ENCODE results near the gene CHRDL2.
A peak's percentile ranks its signal among the peaks of the same experiment; 100 is the strongest.

CHRDL2 gene

DNA sequence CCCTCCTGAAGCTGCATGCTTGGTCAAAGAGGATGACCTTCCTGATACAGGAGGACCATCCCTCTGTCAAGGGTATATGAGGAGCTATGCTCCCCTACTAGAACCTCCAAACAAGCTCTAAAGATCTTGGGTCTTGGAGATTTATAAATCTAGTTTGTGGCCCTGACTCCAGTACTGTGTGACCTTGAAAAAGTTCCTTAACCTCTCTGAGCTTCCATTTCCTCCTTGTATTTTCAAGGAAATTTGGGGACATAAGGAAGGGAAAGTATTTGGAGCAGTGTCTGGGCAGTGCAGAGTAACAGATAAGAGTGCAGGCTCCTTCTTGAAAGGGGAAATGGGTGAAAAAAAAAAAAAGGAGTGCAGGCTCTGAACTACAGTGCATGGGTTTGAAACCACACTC is 45.9 kb downstream of the CHRDL2 start:
- no peak for DNase-seq (ENCODE audit: low read depth)

- DNase-seq (ENCODE audit: low read depth), result no peak
These were observed 46.6 kb downstream of the CHRDL2 start for GRCh38 chr11:74684661-74685060.

GRCh38 chr11:74683941-74684481 is 47.2 kb downstream of the CHRDL2 start:
- DNase-seq (ENCODE audit: low read depth), result no peak

- no peak for DNase-seq (ENCODE audit: low read depth)
These were observed 47.9 kb downstream of the CHRDL2 start for GRCh38 chr11:74683279-74683871.

- no peak for DNase-seq (ENCODE audit: low read depth)
These were observed 48.4 kb downstream of the CHRDL2 start for GRCh38 chr11:74682731-74683278.

- no peak for DNase-seq (ENCODE audit: low read depth)
These were observed 49.3 kb downstream of the CHRDL2 start for GRCh38 chr11:74681686-74682651.

GRCh38 chr11:74680703-74681531 is 50.3 kb downstream of the CHRDL2 start:
- DNase-seq (ENCODE audit: low read depth), result no peak

DNA sequence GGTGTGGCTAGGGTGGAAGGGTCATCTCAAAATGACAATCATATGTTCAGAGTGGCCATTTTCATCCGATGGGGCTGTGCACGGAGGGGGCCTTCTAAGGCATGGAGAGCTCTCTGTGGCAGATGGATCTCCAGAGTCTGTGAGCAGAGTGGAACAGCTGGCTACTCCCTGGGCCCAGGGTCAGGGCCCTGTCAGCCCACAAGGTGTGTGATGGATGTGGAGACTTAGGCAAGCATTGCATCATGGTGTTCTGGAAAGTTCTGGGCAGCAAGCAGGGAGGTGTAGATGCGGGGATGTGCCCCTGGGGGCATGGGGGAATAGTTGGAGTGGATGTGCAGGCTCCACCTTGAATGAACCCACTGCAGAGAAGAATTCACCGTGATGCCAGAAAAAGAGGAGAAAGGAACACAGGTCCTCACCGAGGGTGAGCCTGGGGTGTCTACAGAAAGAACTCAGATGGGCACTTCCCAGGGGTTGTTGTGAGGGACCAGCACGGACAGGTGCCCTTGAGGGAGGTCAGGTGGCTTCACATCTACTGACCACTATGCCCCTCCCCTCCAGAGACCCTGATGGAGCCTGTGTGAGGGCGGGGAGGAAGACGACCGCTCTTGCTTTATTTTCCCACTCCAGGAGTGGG is 51.1 kb downstream of the CHRDL2 start:
- no peak for DNase-seq (ENCODE audit: low read depth)

- DNase-seq (ENCODE audit: low read depth), result no peak
These were observed 51.7 kb downstream of the CHRDL2 start for GRCh38 chr11:74679513-74679865.

DNA sequence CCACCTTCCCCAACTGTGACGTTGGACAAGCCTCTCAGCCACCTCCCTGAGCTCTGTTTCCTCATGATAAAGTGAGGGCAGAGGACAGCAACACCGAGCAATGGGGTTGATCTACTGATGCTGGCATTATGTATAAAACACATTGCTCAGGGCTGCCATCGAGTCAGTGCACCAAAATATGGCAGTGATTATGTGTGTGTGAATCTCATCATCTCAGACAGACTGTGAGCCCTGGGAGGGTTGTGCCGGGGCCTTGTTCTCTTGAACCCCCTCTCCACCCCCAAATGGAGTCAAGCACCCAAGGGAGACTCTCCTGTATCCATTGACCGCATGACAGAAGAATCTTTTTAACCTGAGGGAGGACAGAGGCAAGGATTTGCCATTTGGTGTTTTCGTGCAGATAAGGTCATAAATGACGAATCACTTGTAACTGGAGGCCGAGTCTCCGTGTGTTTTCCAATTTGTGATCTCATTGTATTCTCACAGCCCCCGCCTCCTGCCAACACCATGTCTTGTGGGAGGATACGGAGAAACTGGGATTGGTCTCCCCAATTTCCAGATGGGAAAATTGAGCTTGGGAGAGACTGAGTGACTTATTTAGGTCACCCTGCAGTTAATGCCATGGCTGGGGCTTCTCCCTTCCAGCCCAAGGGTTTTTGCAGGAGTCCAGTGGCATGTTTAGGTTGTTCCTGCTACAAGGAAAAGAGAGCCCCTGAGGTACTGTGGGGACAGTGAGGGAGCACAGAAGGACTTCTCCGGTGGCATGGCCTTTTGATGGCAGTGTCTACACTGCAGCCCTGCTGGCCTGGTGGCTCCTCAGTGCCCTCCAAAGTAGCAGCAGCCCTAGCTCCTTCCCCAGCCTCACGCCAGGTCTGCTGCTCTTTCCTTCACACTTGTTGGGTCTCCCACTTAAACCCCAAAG is 52.4 kb downstream of the CHRDL2 start:
- DNase-seq (ENCODE audit: low read depth), result no peak

- DNase-seq (ENCODE audit: low read depth), result no peak
These were observed 53.2 kb downstream of the CHRDL2 start for GRCh38 chr11:74678041-74678440.

- no peak for DNase-seq (ENCODE audit: low read depth)
These were observed 54.1 kb downstream of the CHRDL2 start for GRCh38 chr11:74677131-74677530.

DNA sequence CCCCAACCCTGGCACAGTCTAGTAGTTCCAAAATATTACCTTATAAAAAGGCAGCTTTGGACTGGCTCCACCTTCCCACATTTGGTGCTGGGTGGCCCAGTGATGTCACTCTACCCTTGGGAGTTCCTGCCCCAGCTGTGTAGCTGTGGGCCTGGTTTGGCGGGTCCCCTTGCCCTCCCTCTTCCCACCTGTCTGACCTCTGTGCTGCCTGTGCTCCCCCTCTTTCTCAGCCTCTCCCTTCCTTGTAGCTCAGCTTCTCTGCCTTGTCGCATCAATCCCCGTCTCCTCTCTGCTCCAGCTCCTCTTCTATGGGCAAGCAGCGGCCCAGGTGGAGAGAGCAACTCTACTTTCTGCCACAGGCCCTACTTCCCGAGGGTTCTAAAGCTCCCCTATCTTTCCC is 54.6 kb downstream of the CHRDL2 start:
- DNase-seq (ENCODE audit: low read depth), result no peak

- DNase-seq (ENCODE audit: low read depth), result no peak
These were observed 55.5 kb downstream of the CHRDL2 start for GRCh38 chr11:74675761-74676160.

- no peak for DNase-seq (ENCODE audit: low read depth)
These were observed 57.4 kb downstream of the CHRDL2 start for GRCh38 chr11:74673693-74674360.

- DNase-seq (ENCODE audit: low read depth), result peak; percentile 97
These were observed 58.1 kb downstream of the CHRDL2 start for GRCh38 chr11:74672956-74673692.

GRCh38 chr11:74672332-74672955 is 58.8 kb downstream of the CHRDL2 start:
- DNase-seq (ENCODE audit: low read depth), result no peak

DNA sequence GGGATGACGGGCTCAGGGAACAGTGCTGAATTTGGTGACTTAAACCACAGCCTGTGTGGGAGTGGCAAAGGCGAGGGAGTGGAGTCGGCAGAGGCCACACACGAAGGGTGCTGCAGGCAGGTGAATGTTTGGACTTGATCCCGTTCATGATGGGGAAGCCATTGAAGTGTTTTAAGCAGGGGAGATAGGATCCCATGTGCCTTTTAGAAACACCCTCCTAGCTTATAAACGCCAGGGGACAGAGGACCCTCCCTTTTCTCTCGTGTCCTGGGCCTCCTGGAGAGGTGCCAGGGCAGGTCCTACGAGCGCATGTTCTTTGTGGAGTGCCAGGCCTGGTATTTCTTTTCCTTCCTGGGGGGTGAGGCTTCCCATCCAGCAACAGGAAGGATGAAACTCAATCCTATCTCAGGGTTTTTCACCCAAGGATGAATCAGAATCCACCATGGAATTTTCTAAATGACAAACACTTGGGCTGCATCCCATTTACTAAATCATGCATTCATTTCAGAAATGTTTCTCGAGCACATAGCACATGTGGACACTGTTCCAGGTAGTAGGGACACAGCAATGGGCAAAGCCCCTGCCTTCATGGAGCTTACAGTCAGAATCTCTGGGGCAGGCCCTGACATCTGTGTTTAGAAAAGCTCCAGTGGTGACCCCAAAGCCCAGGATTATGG is 59.6 kb downstream of the CHRDL2 start:
- peak; percentile 64 for DNase-seq (ENCODE audit: low read depth)

Measured in HS-5 (cell line).